ENCODE data around the gene SSBP3. TPM values are rescaled to one million over a fixed set of nuclear protein-coding genes. Genes with fewer than 3 reads are reported as not detected.

Gene SSBP3
- total and polyA plus RNA-seq, 2 of the 13 experiments (the other 11 are each of a cell fraction or from before 2014, with no cell fraction given): 8.5 to 17.6 TPM

GRCh38 chr1:54273795-54274163 is 132.4 kb downstream of the SSBP3 start (continued):
- no peak for TF ChIP-seq GFI1 (CRISPR knock-in tag; IDR thresholded peaks at IDR 0.05; ENCODE audit: borderline replicate concordance)
- TF ChIP-seq NFYC (CRISPR knock-in tag; IDR thresholded peaks at IDR 0.05): no peak
- no peak for TF ChIP-seq HNRNPH1 (optimal IDR thresholded peaks at IDR 0.05; ENCODE audit: low read depth, low read length)
- no peak for TF ChIP-seq ZNF772 (CRISPR knock-in tag; IDR thresholded peaks at IDR 0.05)
- TF ChIP-seq ZNF552 (CRISPR knock-in tag; IDR thresholded peaks at IDR 0.05; ENCODE audit: borderline replicate concordance): no peak
- TF ChIP-seq, protein P1, sequence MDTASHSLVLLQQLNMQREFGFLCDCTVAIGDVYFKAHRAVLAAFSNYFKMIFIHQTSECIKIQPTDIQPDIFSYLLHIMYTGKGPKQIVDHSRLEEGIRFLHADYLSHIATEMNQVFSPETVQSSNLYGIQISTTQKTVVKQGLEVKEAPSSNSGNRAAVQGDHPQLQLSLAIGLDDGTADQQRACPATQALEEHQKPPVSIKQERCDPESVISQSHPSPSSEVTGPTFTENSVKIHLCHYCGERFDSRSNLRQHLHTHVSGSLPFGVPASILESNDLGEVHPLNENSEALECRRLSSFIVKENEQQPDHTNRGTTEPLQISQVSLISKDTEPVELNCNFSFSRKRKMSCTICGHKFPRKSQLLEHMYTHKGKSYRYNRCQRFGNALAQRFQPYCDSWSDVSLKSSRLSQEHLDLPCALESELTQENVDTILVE (CRISPR knock-in tag; IDR thresholded peaks at IDR 0.05): no peak
- TF ChIP-seq ZBTB7A (CRISPR knock-in tag; IDR thresholded peaks at IDR 0.05): no peak
- TF ChIP-seq RNF2 (conservative IDR thresholded peaks at IDR 0.05; ENCODE audit: low read depth): no peak
- no peak for TF ChIP-seq ATRX (CRISPR knock-in tag; IDR thresholded peaks at IDR 0.05; ENCODE audit: borderline replicate concordance)
- TF ChIP-seq ATF7-NPFF (CRISPR knock-in tag; IDR thresholded peaks at IDR 0.05; ENCODE audit: low read depth): no peak
- TF ChIP-seq HNF4G (IDR thresholded peaks at IDR 0.05; ENCODE audit: borderline replicate concordance, low read depth, low read length): no peak
- no peak for TF ChIP-seq HNF4G (CRISPR knock-in tag; IDR thresholded peaks at IDR 0.05; ENCODE audit: borderline replicate concordance, low read depth)

- intact Hi-C loops (cut with micrococcal nuclease; ENCODE audit: unreplicated experiment): loop anchor here (1.0 kb wide), 1 partner anchor 12 kb away; no protein-coding TSS in a partner anchor
- WGBS (ENCODE audit: low lambda C conversion rate): 93% methylated on average over 15 of the region's 22 CpGs
- FAIRE-seq (no peak), ATAC-seq (no peak), DNase-seq (ENCODE audit: low spot score) (no peak)
- no peak overlapping the region for H3K4me3 ChIP-seq (replicated peaks in 1 of 3; ENCODE audit: insufficient read depth in 1 of 3, low read depth in 2 of 3, low read length in 3 of 3)
- H3K27me3 ChIP-seq (ENCODE audit: control insufficient read depth in 1 of 2, insufficient read depth in 2 of 2, low read length in 2 of 2): no peaks in the 10 kb centered on the region
- no peak overlapping the region for H2AFZ ChIP-seq (ENCODE audit: low read length)
- H3K4me1 ChIP-seq (ENCODE audit: insufficient read depth, low read length): peaks cover 31% of the 10 kb centered on the region
- no peaks in the 10 kb centered on the region for H4K20me1 ChIP-seq (ENCODE audit: insufficient read depth, low read length)
- H3K4me2 ChIP-seq (ENCODE audit: low read depth, low read length): no peak overlapping the region
- H3K27ac ChIP-seq (ENCODE audit: extremely low read length, insufficient read depth, low read length): no peak overlapping the region
- H3K36me3 ChIP-seq (replicated peaks in 1 of 2; ENCODE audit: control insufficient read depth in 1 of 2, insufficient read depth in 2 of 2, low read length in 2 of 2): peaks cover 2 to 8% of the 10 kb centered on the region in 2 experiments; a peak in 2 of 5 replicates
- CTCF ChIA-PET (ENCODE audit: low intra/inter-chr PET ratio, low total read pairs): no interaction called here
- H3K9me3 ChIP-seq (ENCODE audit: low read length): no peaks in the 10 kb centered on the region
- in situ Hi-C loops (cut with HindIII; ENCODE audit: extremely low pct_ligation_motif_present, low pct_unique_long_range_greater_than_20kb): no loop called here
- POLR2A ChIA-PET: no interaction called here
- no peak overlapping the region for H3K9ac ChIP-seq (ENCODE audit: insufficient read depth, low read depth, low read length)
- H3K79me2 ChIP-seq (ENCODE audit: insufficient read depth, low read length): no peaks in the 10 kb centered on the region
- BruUV-seq (replicated peaks): no TSS peak
- TF ChIP-seq ARNT2 (CRISPR knock-in tag; IDR thresholded peaks at IDR 0.05; ENCODE audit: low read depth) (no peak), ONECUT2 (CRISPR knock-in tag; IDR thresholded peaks at IDR 0.05) (no peak), SMARCC2 (IDR thresholded peaks at IDR 0.05) (no peak), PCBP1 (IDR thresholded peaks at IDR 0.05; ENCODE audit: borderline replicate concordance, low read depth, low read length) (no peak), MIER2 (CRISPR knock-in tag; IDR thresholded peaks at IDR 0.05) (no peak), ZNF530 (CRISPR knock-in tag; IDR thresholded peaks at IDR 0.05; ENCODE audit: low read depth) (no peak), KDM2A (CRISPR knock-in tag; IDR thresholded peaks at IDR 0.05; ENCODE audit: borderline replicate concordance, low read depth) (no peak), KLF12 (CRISPR knock-in tag; IDR thresholded peaks at IDR 0.05; ENCODE audit: borderline replicate concordance) (no peak), RBAK (CRISPR knock-in tag; IDR thresholded peaks at IDR 0.05) (peak; percentile 85), HNRNPUL1 (IDR thresholded peaks at IDR 0.05; ENCODE audit: low read depth, low read length) (no peak), ELF3 (CRISPR knock-in tag; IDR thresholded peaks at IDR 0.05) (no peak)
- TF ChIP-seq, protein P2, sequence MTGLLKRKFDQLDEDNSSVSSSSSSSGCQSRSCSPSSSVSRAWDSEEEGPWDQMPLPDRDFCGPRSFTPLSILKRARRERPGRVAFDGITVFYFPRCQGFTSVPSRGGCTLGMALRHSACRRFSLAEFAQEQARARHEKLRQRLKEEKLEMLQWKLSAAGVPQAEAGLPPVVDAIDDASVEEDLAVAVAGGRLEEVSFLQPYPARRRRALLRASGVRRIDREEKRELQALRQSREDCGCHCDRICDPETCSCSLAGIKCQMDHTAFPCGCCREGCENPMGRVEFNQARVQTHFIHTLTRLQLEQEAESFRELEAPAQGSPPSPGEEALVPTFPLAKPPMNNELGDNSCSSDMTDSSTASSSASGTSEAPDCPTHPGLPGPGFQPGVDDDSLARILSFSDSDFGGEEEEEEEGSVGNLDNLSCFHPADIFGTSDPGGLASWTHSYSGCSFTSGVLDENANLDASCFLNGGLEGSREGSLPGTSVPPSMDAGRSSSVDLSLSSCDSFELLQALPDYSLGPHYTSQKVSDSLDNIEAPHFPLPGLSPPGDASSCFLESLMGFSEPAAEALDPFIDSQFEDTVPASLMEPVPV (CRISPR knock-in tag; IDR thresholded peaks at IDR 0.05): no peak
Measured at GRCh38 chr1:54273092-54273794, 133.0 kb downstream of the SSBP3 start.
